C4-2B (cell line): ENCODE data around the gene ADAMTS13.

Experiments used
- CTCF ChIP-seq: fragments of 450-650 bp; conservative IDR thresholded peaks from 2 replicates; pipeline ENCODE4 v1.5.1; 2017; ENCODE audit warnings: mild to moderate bottlenecking
- ZFX ChIP-seq: fragments of 450-650 bp; IDR thresholded peaks from 2 replicates; pipeline ENCODE4 v1.6.1; 2017

DNA sequence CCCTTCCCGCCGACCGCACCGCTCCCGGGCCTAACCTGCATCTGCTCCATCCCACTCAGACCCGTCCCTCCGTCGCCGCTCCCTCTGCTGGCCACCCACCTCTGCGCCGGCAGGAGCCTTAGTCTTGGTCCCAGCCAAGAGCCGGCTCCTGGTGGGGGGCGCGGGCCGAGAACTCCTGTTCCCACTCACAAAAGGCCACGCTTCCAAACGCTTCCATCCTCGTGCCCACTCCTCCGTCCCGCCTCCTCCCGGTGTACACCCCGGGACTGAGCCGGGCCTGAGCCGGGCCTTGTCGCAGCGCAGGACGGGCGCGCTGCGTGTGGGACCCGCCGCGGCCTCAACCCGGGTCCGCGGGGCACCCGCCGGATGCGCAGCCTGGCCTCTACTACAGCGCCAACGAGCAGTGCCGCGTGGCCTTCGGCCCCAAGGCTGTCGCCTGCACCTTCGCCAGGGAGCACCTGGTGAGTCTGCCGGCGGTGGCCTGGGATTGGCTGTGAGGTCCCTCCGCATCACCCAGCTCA is 7.5 kb downstream of the ADAMTS13 start:
- TF ChIP-seq CTCF (no peak), ZFX (no peak)
